AG09309 (cell line): ENCODE results near the gene AFF3.
"Not testable (repeated sequence)": the region's sequence is repeated elsewhere in the genome, so short reads cannot be mapped to it uniquely, and the experiment has no call there.

Experiments used
- DNase-seq: peaks from one replicate; pipeline ENCODE4 v3.0.0-alpha.2; 2010; ENCODE audit warnings: low read depth
- H3K4me3 ChIP-seq: 2 replicates; pipeline ENCODE4 v1.5.1; 2011; ENCODE audit warnings: mild to moderate bottlenecking, low read depth, low read length, moderate library complexity; ENCODE audit not compliant: control insufficient read depth
- CTCF ChIP-seq: IDR thresholded peaks from 2 replicates; pipeline ENCODE4 v1.5.1; 2011; ENCODE audit warnings: mild to moderate bottlenecking, low read depth, low read length, inconsistent platforms; ENCODE audit not compliant: insufficient read depth, control insufficient read depth; ENCODE audit errors: missing control alignments

Gene AFF3

GRCh38 chr2:100105678-100106054 is 36.7 kb downstream of the AFF3 start:
- no peak for DNase-seq
- H3K4me3 ChIP-seq = peak overlapping the region; percentile 69
- TF ChIP-seq CTCF = no peak

GRCh38 chr2:100104718-100105677 is 37.4 kb downstream of the AFF3 start:
- TF ChIP-seq CTCF = no peak
- peak overlapping the region; percentile 69 for H3K4me3 ChIP-seq
- no peak for DNase-seq

- H3K4me3 ChIP-seq = peak overlapping the region; percentile 44; the same call in 1 of the 2 replicates
- not testable (repeated sequence) for DNase-seq
Observed at GRCh38 chr2:100104265-100104664, 38.1 kb downstream of the AFF3 start.

GRCh38 chr2:100103527-100104252 is 38.7 kb downstream of the AFF3 start:
- DNase-seq = not testable (repeated sequence)
- peak overlapping the region; percentile 44 for H3K4me3 ChIP-seq

GRCh38 chr2:100102466-100103180 is 39.8 kb downstream of the AFF3 start:
- DNase-seq, H3K4me3 ChIP-seq: not testable (repeated sequence)

- H3K4me3 ChIP-seq, DNase-seq: not testable (repeated sequence)
Observed at GRCh38 chr2:100098855-100099254, 43.5 kb downstream of the AFF3 start.

GRCh38 chr2:100097611-100098294 is 44.6 kb downstream of the AFF3 start:
- DNase-seq, H3K4me3 ChIP-seq: not testable (repeated sequence)

GRCh38 chr2:100095845-100096244 is 46.5 kb downstream of the AFF3 start:
- not testable (repeated sequence) for DNase-seq, H3K4me3 ChIP-seq

- not testable (repeated sequence) for H3K4me3 ChIP-seq, DNase-seq
Observed at GRCh38 chr2:100091807-100092206, 50.6 kb downstream of the AFF3 start.

GRCh38 chr2:100085744-100086143 is 56.6 kb downstream of the AFF3 start:
- DNase-seq = not testable (repeated sequence)

GRCh38 chr2:100083421-100084216 is 58.8 kb downstream of the AFF3 start:
- H3K4me3 ChIP-seq, DNase-seq: not testable (repeated sequence)

More at GRCh38 chr2:100085744-100086143, 56.6 kb downstream of the AFF3 start:
- not testable (repeated sequence) for H3K4me3 ChIP-seq

GRCh38 chr2:100082302-100082978 is 60.0 kb downstream of the AFF3 start:
- DNase-seq, H3K4me3 ChIP-seq: not testable (repeated sequence)
